Measurements from ENCODE around the gene STH.

The STH gene

DNA sequence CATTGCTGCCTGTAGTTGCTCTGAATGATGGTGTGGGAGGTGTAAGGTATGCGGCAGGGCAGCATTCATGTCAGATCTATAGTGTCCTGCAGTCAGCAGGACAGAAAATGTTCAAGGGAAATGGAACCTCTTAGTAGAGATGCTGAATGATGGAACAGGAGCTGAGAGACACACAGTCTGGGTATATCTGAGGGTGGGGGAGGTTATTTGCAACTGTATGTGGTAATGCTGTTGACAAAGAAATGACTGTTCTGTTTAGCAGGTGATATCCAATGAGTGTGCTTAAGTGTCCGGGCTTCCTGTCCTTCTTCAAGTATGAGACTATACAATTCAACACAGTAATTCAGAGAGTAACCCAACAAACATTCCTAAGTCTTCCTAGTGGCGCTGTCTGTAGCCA, 46.6 kb downstream of the STH start:
- Histone ChIP-seq H3F3A (ENCODE audit: insufficient read depth) (0 out of 2 replicates have a peak, but pooled peaks cover 3% of the 10 kb centered on the region), H3K36me3 (ENCODE audit: low read length) (peaks cover 29% of the 10 kb centered on the region; the same call in 1 of the 2 replicates), H3K9ac (ENCODE audit: low read length) (no peak overlapping the region), H3K9me3 (ENCODE audit: insufficient read depth, low read length) (no peaks in the 10 kb centered on the region), H3K9me2 (replicated peaks; ENCODE audit: insufficient read depth, low read length) (no peaks in the 10 kb centered on the region), H3K27me3 (ENCODE audit: low read length) (no peaks in the 10 kb centered on the region), H2AFZ (ENCODE audit: low read depth, low read length, severe bottlenecking) (no peak overlapping the region), H3K4me3 (ENCODE audit: insufficient read depth, low read length, poor library complexity, severe bottlenecking) (no peak overlapping the region), H4K20me1 (ENCODE audit: low read depth, low read length) (no peaks in the 10 kb centered on the region), H3K79me2 (ENCODE audit: insufficient read depth, low read length) (no peaks in the 10 kb centered on the region), H3K27ac (ENCODE audit: low read depth, low read length) (no peak overlapping the region), H3K4me2 (ENCODE audit: low read depth, low read length, poor library complexity, severe bottlenecking) (no peak overlapping the region)
- no peak for TF ChIP-seq EZH2phosphoT487 (conservative IDR thresholded peaks at IDR 0.05; ENCODE audit: low read length)
- TF ChIP-seq, protein P1, sequence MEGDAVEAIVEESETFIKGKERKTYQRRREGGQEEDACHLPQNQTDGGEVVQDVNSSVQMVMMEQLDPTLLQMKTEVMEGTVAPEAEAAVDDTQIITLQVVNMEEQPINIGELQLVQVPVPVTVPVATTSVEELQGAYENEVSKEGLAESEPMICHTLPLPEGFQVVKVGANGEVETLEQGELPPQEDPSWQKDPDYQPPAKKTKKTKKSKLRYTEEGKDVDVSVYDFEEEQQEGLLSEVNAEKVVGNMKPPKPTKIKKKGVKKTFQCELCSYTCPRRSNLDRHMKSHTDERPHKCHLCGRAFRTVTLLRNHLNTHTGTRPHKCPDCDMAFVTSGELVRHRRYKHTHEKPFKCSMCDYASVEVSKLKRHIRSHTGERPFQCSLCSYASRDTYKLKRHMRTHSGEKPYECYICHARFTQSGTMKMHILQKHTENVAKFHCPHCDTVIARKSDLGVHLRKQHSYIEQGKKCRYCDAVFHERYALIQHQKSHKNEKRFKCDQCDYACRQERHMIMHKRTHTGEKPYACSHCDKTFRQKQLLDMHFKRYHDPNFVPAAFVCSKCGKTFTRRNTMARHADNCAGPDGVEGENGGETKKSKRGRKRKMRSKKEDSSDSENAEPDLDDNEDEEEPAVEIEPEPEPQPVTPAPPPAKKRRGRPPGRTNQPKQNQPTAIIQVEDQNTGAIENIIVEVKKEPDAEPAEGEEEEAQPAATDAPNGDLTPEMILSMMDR (IDR thresholded peaks at IDR 0.05; ENCODE audit: insufficient read depth, low read length, poor library complexity, severe bottlenecking): no peak

DNA sequence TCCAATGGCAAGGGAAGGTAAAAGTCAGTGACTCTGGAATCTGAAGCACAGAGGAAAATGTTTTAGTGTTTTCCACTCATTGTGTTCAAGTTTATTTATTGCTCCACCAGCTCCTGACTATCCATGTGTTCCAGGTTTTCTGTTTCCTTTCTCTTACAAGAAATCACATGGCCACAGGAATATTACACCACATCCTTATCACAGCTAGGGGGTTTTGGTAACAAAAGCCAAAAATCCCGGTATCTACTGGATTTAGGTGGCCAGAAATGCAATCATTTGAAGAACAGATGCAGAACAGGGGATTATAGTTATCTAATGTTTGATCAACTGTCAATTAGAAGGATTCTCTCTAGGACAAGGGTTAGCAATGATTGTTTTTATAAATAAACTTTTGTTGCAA, 47.9 kb downstream of the STH start:
- H4K20me1 ChIP-seq (ENCODE audit: low read depth, low read length): no peaks in the 10 kb centered on the region
- H3F3A ChIP-seq (ENCODE audit: insufficient read depth): 0 out of 2 replicates have a peak, but pooled peaks cover 3% of the 10 kb centered on the region
- peaks cover 27% of the 10 kb centered on the region; the same call in 1 of the 2 replicates for H3K36me3 ChIP-seq (ENCODE audit: low read length)
- TF ChIP-seq, protein P1 (IDR thresholded peaks at IDR 0.05; ENCODE audit: insufficient read depth, low read length, poor library complexity, severe bottlenecking): no peak
- TF ChIP-seq EZH2phosphoT487 (conservative IDR thresholded peaks at IDR 0.05; ENCODE audit: low read length): no peak
- no peaks in the 10 kb centered on the region for H3K27me3 ChIP-seq (ENCODE audit: low read length)
- no peak overlapping the region for H3K9ac ChIP-seq (ENCODE audit: low read length)
- H3K4me2 ChIP-seq (ENCODE audit: low read depth, low read length, poor library complexity, severe bottlenecking): no peak overlapping the region
- no peak overlapping the region for H2AFZ ChIP-seq (ENCODE audit: low read depth, low read length, severe bottlenecking)
- no peak overlapping the region for H3K4me3 ChIP-seq (ENCODE audit: insufficient read depth, low read length, poor library complexity, severe bottlenecking)
- H3K9me3 ChIP-seq (ENCODE audit: insufficient read depth, low read length): no peaks in the 10 kb centered on the region
- H3K79me2 ChIP-seq (ENCODE audit: insufficient read depth, low read length): no peaks in the 10 kb centered on the region; the same call in 1 of the 2 replicates
- no peak overlapping the region for H3K27ac ChIP-seq (ENCODE audit: low read depth, low read length)
- no peaks in the 10 kb centered on the region for H3K9me2 ChIP-seq (replicated peaks; ENCODE audit: insufficient read depth, low read length)

DNA sequence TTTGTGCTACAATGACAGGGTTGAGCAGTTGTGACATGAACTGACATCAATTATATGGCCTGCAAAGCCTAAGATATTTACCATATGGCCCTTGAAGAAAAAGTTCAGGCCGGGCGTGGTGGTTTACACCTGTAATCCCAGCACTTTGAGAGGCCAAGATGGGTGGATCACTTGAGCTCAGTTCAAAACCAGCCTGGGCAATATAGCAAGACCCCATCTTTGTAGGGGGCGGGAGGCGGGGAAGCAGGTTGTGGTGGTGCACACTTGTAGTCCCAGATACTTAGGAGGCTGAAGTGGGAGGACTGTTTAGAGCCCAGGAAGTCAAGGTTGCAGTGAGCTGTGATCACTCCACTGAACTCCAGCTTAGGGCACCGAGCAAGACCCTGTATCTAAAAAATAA, 48.3 kb downstream of the STH start:
- H3K9me3 ChIP-seq (ENCODE audit: insufficient read depth, low read length): no peaks in the 10 kb centered on the region
- TF ChIP-seq EZH2phosphoT487 (conservative IDR thresholded peaks at IDR 0.05; ENCODE audit: low read length): no peak
- TF ChIP-seq, protein P1 (IDR thresholded peaks at IDR 0.05; ENCODE audit: insufficient read depth, low read length, poor library complexity, severe bottlenecking): no peak
- H2AFZ ChIP-seq (ENCODE audit: low read depth, low read length, severe bottlenecking): no peak overlapping the region
- H3K4me2 ChIP-seq (ENCODE audit: low read depth, low read length, poor library complexity, severe bottlenecking): no peak overlapping the region
- no peaks in the 10 kb centered on the region for H3K27me3 ChIP-seq (ENCODE audit: low read length)
- H3K79me2 ChIP-seq (ENCODE audit: insufficient read depth, low read length): no peaks in the 10 kb centered on the region; the same call in 1 of the 2 replicates
- H3K9ac ChIP-seq (ENCODE audit: low read length): no peak overlapping the region
- peaks cover 23% of the 10 kb centered on the region; the same call in 1 of the 2 replicates for H3K36me3 ChIP-seq (ENCODE audit: low read length)
- 0 out of 2 replicates have a peak, but pooled peaks cover 3% of the 10 kb centered on the region for H3F3A ChIP-seq (ENCODE audit: insufficient read depth)
- H3K27ac ChIP-seq (ENCODE audit: low read depth, low read length): no peak overlapping the region
- no peaks in the 10 kb centered on the region for H4K20me1 ChIP-seq (ENCODE audit: low read depth, low read length)
- H3K4me3 ChIP-seq (ENCODE audit: insufficient read depth, low read length, poor library complexity, severe bottlenecking): no peak overlapping the region
- no peaks in the 10 kb centered on the region for H3K9me2 ChIP-seq (replicated peaks; ENCODE audit: insufficient read depth, low read length)

Data from SU-DHL-6 (cell line).